ENCODE measurements around the gene TXNDC11.

- TF ChIP-seq CTCF (conservative IDR thresholded peaks at IDR 0.05 in 1 of 2, IDR thresholded peaks at IDR 0.05 in 1 of 2; ENCODE audit: extremely low read depth in 1 of 2, insufficient read depth in 1 of 2, low read depth in 1 of 2, low read length in 2 of 2), result no peak
- no peak for TF ChIP-seq EZH2 (IDR thresholded peaks at IDR 0.05; ENCODE audit: borderline replicate concordance, low read length)
These were observed 85.1 kb downstream of the TXNDC11 start for GRCh38 chr16:11657556-11657955.
